Natural killer cell treated with Interleukin-12 subunit alpha and Interleukin-12 subunit beta and Interleukin-15 and Interleukin-18, amount 100 ng/mL, for 72 hours (primary cell): ENCODE data around the gene ADAMTSL2. TPM values are rescaled to one million over a fixed set of nuclear protein-coding genes. Genes with fewer than 3 reads are reported as not detected.
A peak's percentile ranks its signal among the peaks of the same experiment; 100 is the strongest.

ENCODE experiments used
- ATAC-seq, 2 donors: fragments of 150-1000 bp; cut with Tn5 transposase in 1 of 2; sonication (Bioruptor Pico), chemical (Tn5 transposase) in 1 of 2; 2 replicates each; pipeline ENCODE4 v1.10.0; 2021
- DNase-seq: peaks from one replicate; pipeline ENCODE4 v3.0.0; 2022; ENCODE audit warnings: low spot score
- H3K27ac Mint-ChIP-seq, 2 donors: 1 replicate in 1 of 2; 2 replicates in 1 of 2; pipeline ENCODE4 v1.8.0; 2022; ENCODE audit warnings: mixed read lengths in 2 of 2, mild to moderate bottlenecking in 1 of 2, moderate library complexity in 1 of 2
- H3K27me3 Mint-ChIP-seq, 2 donors: 1 replicate in 1 of 2; 2 replicates in 1 of 2; pipeline ENCODE4 v1.8.0; 2022; ENCODE audit warnings: mixed read lengths in 2 of 2
- H3K36me3 Mint-ChIP-seq: one replicate; pipeline ENCODE4 v1.8.0; 2022; ENCODE audit warnings: mixed read lengths
- H3K4me1 Mint-ChIP-seq, 2 donors: 1 replicate in 1 of 2; 2 replicates in 1 of 2; pipeline ENCODE4 v1.8.0; 2022; ENCODE audit warnings: low read depth in 2 of 2, mixed read lengths in 2 of 2, mild to moderate bottlenecking in 1 of 2
- H3K4me3 Mint-ChIP-seq: one replicate; pipeline ENCODE4 v1.8.0; 2022; ENCODE audit warnings: mixed read lengths
- H3K9me3 Mint-ChIP-seq: 2 replicates; pipeline ENCODE4 v1.8.0; 2022; ENCODE audit warnings: mixed read lengths
- total RNA-seq, 2 donors: library from RNA; stranded (reverse); gene quantifications; one replicate each; pipeline ENCODE4 v1.2.3, GENCODE V29; 2022

Gene ADAMTSL2
- total RNA-seq, 2 donors from 2014 or later, result not detected

DNA sequence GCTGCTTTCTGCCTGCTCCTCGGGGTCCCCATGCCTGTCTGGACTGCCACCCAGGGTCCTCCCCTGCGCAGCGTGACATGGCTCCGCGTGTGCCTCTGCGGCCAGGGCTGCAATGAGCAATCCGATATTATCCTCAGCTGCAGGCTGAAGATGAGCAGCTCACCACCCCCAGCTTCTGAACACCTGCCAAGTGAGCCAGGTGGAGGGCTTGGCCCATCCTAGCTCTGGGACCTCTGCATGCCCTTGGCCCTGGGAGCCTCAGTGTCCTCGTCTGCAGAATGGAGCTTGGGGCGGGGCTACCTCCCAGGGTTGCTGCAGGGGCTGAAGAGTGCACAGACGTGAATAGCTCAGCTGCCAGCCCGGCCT, 5.6 kb upstream of the ADAMTSL2 start:
- Mint-ChIP-seq H3K9me3 (no peaks in the 10 kb centered on the region), H3K4me3 (no peak overlapping the region), H3K27me3 (peaks cover 7 to 14% of the 10 kb centered on the region in 2 donors), H3K36me3 (no peaks in the 10 kb centered on the region), H3K4me1 (no peaks in the 10 kb centered on the region), H3K27ac (no peak overlapping the region)
- no peak for DNase-seq
- ATAC-seq, result no peak

- DNase-seq, result no peak
- ATAC-seq, result no peak
- H3K4me1 Mint-ChIP-seq, result no peaks in the 10 kb centered on the region
- H3K4me3 Mint-ChIP-seq, result no peak overlapping the region
- H3K9me3 Mint-ChIP-seq, result no peaks in the 10 kb centered on the region
- no peaks in the 10 kb centered on the region for H3K36me3 Mint-ChIP-seq
- no peak overlapping the region for H3K27ac Mint-ChIP-seq
- peaks cover 9 to 14% of the 10 kb centered on the region in 2 donors for H3K27me3 Mint-ChIP-seq
Observed at GRCh38 chr9:133529457-133529856, 5.0 kb upstream of the ADAMTSL2 start.

DNA sequence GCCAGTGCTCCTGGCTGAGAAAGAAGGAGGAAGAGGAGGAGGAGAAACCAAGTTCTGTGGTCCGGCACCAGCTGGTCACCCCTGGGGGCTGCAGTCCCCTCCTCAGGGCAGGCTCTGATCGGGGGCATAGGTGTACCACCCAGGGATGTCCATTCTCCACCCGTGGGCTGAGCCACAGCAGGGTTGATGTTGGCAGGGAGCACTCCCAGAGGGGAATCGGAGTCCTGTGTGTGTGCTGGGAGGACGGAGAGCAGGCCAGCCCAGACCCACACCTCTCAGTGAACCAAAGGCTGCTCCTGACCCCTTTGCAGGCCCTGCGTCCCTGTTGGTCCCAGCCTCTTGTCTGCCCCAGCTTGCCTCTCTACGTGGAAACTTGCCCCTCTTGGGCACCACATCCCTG, 4.6 kb upstream of the ADAMTSL2 start:
- Mint-ChIP-seq H3K9me3 (no peaks in the 10 kb centered on the region), H3K4me1 (no peaks in the 10 kb centered on the region), H3K27ac (no peak overlapping the region), H3K4me3 (no peak overlapping the region), H3K36me3 (no peaks in the 10 kb centered on the region), H3K27me3 (peaks cover 9 to 14% of the 10 kb centered on the region in 2 donors)
- ATAC-seq, result no peak
- no peak for DNase-seq

DNA sequence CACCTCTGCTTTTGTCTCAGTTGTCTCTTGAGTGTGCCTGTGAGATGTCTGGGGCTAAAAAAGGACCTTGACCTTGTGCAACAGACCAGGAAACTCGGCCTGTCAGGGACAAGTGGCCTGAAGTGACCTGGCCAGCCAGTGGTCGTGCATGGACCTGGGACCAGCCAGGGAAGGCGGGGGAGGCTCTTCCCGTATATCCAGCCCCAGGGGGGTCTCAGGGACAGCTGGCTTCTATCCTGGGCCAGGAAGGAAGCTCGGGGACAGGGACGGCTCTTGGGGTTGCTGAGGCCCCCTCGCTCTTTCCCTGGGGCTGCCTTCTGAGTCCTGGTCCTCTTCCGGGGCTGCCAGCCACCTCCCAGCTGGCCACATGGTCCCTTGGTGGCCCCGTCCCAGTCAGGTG, 3.2 kb upstream of the ADAMTSL2 start:
- Mint-ChIP-seq H3K4me1 (no peaks in the 10 kb centered on the region), H3K4me3 (no peak overlapping the region), H3K36me3 (no peaks in the 10 kb centered on the region), H3K9me3 (no peaks in the 10 kb centered on the region), H3K27me3 (peaks cover 10 to 12% of the 10 kb centered on the region in 2 donors), H3K27ac (no peak overlapping the region)
- no peak for ATAC-seq
- no peak for DNase-seq

DNA sequence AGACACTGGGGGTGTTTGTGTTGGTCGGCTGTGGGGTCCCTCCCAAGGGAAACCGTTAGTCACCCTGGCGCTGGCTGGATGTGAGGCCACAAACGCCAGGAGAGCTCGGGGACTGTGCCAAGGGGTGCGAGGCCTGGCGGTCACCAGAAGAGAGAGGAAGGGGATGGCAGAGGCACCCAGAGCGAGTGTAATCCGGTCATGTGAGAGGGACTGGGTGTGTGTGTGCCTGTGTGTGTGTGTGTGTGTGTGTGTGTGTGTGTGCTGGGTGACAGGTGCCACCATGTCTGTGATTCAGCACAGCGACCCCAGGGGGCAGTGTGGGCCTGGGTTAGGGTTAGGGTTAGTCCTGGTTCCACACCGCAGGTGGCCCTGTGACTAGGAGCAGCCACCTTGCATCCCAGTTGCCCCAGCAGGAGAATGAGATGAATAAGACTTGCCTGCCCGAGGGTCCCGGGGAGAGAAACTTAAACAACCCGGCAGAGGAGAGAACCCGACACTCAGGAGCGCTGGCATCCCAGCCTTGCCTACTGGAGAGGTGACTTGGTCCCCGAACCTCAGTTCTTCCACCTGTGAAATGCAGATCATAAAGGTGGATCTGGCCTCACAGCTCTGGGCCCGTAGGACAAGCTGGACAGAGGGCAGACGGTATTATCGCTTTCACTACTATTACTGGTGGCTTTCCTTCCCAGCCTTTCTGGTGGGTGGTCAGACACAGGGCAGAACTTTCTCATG, 1.4 kb upstream of the ADAMTSL2 start:
- Mint-ChIP-seq H3K36me3 (no peaks in the 10 kb centered on the region), H3K4me3 (no peak overlapping the region), H3K27me3 (peaks cover 7 to 8% of the 10 kb centered on the region in 2 donors), H3K27ac (no peak overlapping the region), H3K9me3 (no peaks in the 10 kb centered on the region), H3K4me1 (no peaks in the 10 kb centered on the region)
- DNase-seq (peak; percentile 73), ATAC-seq (peak; percentile 32 to 67)

DNA sequence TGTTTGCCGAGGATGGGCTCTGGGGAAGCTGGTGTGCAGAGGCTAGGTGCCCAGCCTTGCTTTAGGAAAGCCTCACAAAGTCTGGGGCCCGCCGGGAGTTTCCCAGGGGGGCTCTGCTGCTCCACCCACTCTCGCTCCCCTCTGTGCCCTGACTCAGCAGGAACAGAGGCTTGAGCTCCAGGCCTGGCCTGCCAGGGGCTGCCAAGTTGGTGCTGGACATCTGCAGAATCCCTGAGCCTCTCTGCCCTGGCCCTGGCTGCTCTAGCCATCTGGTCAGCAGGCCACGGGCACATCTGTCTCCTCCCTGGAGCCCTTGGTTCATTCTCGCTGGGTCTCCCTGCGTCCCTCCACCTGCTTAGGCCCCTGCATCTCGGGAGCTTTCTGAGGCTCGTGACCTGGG, 647 bp upstream of the ADAMTSL2 start:
- ATAC-seq (no peak), DNase-seq (no peak)
- Mint-ChIP-seq H3K27me3 (peaks cover 7 to 8% of the 10 kb centered on the region in 2 donors), H3K4me1 (no peaks in the 10 kb centered on the region), H3K36me3 (no peaks in the 10 kb centered on the region), H3K27ac (no peak overlapping the region), H3K9me3 (no peaks in the 10 kb centered on the region), H3K4me3 (no peak overlapping the region)

DNA sequence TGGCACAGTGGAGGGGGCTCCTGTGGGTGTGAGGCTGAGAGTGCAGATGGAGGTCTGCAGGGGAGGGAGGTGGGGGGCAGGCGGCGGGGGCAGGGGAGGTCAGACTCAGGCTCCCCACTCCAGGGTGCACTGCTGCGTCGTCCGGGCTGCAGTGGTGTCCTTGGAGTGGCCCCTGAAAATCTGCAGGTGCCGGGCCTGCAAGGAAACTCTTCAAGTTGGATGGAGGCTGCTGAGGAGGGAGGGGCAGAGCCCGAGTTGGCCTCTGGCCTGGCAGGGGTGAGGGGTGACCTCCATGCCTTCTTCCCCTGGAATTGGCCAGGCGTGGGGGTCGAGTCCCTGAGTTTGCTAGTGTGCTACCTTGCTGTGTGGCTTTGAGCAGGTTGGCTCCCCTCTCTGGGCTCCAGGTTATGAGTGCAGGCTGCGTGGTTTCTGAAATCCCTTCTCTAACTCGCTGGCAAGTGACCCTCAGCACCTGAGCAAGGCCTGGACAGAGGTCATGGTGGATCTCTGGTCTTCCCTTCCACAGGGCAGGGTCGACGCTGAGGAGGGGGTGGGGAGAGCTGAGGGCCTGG, 888 bp downstream of the ADAMTSL2 start:
- DNase-seq, result no peak
- H3K4me1 Mint-ChIP-seq, result peaks cover 0 to 2% of the 10 kb centered on the region in 2 donors
- no peak overlapping the region for H3K27ac Mint-ChIP-seq
- no peak overlapping the region for H3K4me3 Mint-ChIP-seq
- peaks cover 7 to 13% of the 10 kb centered on the region in 2 donors for H3K27me3 Mint-ChIP-seq
- H3K36me3 Mint-ChIP-seq, result no peaks in the 10 kb centered on the region
- no peak for ATAC-seq
- H3K9me3 Mint-ChIP-seq, result no peaks in the 10 kb centered on the region

GRCh38 chr9:133536080-133536479, 1.6 kb downstream of the ADAMTSL2 start:
- Mint-ChIP-seq H3K27me3 (peaks cover 7 to 15% of the 10 kb centered on the region in 2 donors), H3K9me3 (no peaks in the 10 kb centered on the region), H3K4me1 (peaks cover 0 to 2% of the 10 kb centered on the region in 2 donors), H3K27ac (no peak overlapping the region), H3K4me3 (no peak overlapping the region), H3K36me3 (no peaks in the 10 kb centered on the region)
- ATAC-seq (no peak), DNase-seq (no peak)

DNA sequence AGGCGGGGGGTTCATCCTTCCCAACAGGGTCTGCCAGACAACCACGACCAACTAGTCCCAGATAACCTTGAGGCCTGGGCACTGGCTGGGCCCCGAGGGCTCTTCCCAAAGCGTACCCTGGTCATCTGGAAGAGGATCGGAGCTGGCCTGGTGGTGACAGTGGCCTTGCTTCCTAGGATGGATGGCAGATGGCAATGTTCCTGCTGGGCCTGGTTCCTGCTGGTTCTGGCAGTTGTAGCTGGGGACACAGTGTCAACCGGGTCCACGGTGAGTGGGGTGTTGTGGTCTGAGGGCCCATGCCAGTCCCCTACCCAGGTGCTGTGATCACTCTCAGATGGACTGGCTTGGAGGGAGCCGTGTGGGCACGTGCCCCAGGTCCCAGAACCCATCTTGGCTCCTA, 2.0 kb downstream of the ADAMTSL2 start:
- H3K27ac Mint-ChIP-seq, result no peak overlapping the region
- no peak overlapping the region for H3K4me3 Mint-ChIP-seq
- no peaks in the 10 kb centered on the region for H3K9me3 Mint-ChIP-seq
- no peak for DNase-seq
- peaks cover 7 to 15% of the 10 kb centered on the region in 2 donors for H3K27me3 Mint-ChIP-seq
- H3K36me3 Mint-ChIP-seq, result no peaks in the 10 kb centered on the region
- ATAC-seq, result no peak
- H3K4me1 Mint-ChIP-seq, result peaks cover 0 to 2% of the 10 kb centered on the region in 2 donors

GRCh38 chr9:133537257-133537656, 2.8 kb downstream of the ADAMTSL2 start:
- Mint-ChIP-seq H3K9me3 (no peaks in the 10 kb centered on the region), H3K27ac (no peak overlapping the region)
- ATAC-seq, result no peak

DNA sequence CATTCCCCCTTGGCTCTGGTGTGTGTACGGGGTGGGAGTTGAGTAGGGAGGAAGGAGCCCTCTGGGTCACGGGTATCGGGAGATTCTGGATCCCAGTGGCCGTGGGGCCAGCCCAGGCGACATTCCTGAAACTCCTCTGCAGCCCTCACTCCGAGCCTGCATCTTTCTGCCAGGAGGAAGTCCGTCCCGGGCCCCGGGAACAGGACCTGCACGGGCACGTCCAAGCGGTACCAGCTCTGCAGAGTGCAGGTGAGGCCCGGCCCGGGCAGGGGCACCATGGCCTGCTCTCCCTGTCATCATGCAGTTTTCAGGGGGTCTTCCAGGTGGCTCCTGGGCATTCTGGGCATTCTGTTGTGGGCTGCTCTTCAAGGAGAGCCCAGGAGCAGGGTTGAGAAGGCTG, 3.7 kb downstream of the ADAMTSL2 start:
- Mint-ChIP-seq H3K4me3 (no peak overlapping the region), H3K27me3 (peaks cover 7 to 15% of the 10 kb centered on the region in 2 donors), H3K9me3 (no peaks in the 10 kb centered on the region), H3K27ac (no peak overlapping the region), H3K4me1 (peaks cover 0 to 2% of the 10 kb centered on the region in 2 donors), H3K36me3 (no peaks in the 10 kb centered on the region)
- DNase-seq (no peak), ATAC-seq (no peak)

More at GRCh38 chr9:133537257-133537656, 2.8 kb downstream of the ADAMTSL2 start:
- DNase-seq, result no peak
- no peak overlapping the region for H3K4me3 Mint-ChIP-seq
- H3K36me3 Mint-ChIP-seq, result no peaks in the 10 kb centered on the region
- H3K4me1 Mint-ChIP-seq, result peaks cover 0 to 2% of the 10 kb centered on the region in 2 donors
- H3K27me3 Mint-ChIP-seq, result peaks cover 7 to 15% of the 10 kb centered on the region in 2 donors

DNA sequence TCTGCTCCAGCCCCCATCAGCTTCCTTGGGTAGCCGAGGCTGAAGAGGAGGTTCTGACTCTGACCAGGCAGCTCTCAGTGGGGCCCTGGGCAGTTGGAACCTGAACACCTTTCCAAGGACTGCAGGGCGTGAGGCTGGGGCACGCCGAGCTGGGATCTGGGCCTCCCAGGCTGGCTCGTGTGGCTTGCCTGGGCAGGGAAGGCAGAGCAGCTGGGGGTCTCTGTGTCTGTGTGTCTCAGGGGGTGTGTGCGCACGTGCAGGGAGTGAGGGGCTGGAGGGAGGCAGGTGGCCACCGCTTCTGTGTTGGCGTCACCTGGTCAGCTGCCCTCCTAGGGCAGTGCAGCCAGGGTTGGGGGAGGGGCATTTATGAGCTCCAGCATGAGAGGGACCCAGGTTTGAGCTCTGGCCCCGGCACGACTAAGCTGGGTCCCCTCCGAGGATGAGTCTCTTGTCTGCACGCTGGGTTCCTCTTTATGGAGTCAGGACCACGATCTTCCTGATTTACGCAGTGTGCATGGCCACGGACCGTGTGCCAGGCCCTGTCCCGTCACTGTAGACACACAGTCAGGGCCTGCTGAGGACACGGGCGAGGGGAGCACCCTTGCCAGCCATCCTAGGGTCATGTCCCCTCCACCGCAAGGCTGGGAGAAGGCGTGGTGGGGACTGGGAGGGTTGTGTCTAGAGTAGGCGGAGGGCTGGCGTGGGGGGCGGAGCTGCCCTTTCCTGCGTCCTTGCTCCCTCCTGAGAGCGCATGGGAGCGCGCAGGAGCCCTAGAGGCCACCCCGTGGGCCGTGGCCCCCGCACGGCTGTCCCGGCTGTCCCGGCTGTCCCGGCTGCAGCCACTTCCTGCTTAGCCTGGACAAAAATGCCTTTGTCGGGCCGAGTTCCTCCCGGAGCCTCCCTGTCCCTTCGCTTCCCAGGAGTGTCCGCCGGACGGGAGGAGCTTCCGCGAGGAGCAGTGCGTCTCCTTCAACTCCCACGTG, 4.6 kb downstream of the ADAMTSL2 start:
- H3K9me3 Mint-ChIP-seq, result no peaks in the 10 kb centered on the region
- peaks cover 0 to 2% of the 10 kb centered on the region in 2 donors for H3K4me1 Mint-ChIP-seq
- H3K27me3 Mint-ChIP-seq, result peaks cover 0 to 10% of the 10 kb centered on the region in 2 donors
- H3K4me3 Mint-ChIP-seq, result no peak overlapping the region
- DNase-seq (no peak), ATAC-seq (no peak)
- H3K36me3 Mint-ChIP-seq, result no peaks in the 10 kb centered on the region
- no peak overlapping the region for H3K27ac Mint-ChIP-seq

GRCh38 chr9:133539991-133540697, 5.6 kb downstream of the ADAMTSL2 start:
- no peaks in the 10 kb centered on the region for H3K36me3 Mint-ChIP-seq
- no peaks in the 10 kb centered on the region for H3K9me3 Mint-ChIP-seq
- H3K27me3 Mint-ChIP-seq, result peaks cover 0 to 12% of the 10 kb centered on the region in 2 donors
- H3K27ac Mint-ChIP-seq, result no peak overlapping the region
- DNase-seq (no peak), ATAC-seq (no peak)
- no peak overlapping the region for H3K4me3 Mint-ChIP-seq
- H3K4me1 Mint-ChIP-seq, result peaks cover 0 to 2% of the 10 kb centered on the region in 2 donors
